ENCODE results near the gene TMEM52.

DNA sequence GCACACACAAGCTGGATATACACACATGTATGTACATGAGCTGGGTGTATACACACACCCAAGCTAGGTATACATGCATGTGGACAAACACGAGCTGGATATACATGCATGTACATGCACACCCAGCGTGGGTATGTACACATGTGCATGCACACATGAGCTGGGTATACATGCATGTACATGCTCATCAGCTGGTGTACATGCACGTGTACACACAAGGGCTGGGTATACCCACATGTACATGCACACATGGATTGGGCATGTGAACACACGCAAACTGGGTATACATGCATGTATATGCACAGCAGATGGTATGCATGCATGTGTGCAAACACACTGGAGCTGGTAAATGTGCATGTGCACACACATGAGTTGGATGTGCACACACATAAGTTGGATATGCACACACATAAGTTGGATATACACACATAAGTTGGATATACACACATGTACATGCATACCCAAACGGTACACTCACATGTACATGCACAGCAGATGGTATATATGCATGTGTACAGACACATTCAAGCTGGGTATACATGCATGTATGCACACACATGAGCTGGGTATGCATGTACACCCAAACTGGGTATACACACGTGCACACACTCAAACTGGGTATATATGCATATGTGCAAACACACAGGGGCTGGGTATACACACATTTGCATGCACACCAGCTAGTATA lies 20.7 kb downstream of the TMEM52 start:
- TF ChIP-seq, protein P1, sequence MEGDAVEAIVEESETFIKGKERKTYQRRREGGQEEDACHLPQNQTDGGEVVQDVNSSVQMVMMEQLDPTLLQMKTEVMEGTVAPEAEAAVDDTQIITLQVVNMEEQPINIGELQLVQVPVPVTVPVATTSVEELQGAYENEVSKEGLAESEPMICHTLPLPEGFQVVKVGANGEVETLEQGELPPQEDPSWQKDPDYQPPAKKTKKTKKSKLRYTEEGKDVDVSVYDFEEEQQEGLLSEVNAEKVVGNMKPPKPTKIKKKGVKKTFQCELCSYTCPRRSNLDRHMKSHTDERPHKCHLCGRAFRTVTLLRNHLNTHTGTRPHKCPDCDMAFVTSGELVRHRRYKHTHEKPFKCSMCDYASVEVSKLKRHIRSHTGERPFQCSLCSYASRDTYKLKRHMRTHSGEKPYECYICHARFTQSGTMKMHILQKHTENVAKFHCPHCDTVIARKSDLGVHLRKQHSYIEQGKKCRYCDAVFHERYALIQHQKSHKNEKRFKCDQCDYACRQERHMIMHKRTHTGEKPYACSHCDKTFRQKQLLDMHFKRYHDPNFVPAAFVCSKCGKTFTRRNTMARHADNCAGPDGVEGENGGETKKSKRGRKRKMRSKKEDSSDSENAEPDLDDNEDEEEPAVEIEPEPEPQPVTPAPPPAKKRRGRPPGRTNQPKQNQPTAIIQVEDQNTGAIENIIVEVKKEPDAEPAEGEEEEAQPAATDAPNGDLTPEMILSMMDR (conservative IDR thresholded peaks at IDR 0.05; ENCODE audit: low read depth, low read length) = no peak
- no peak for TF ChIP-seq EZH2 (IDR thresholded peaks at IDR 0.05; ENCODE audit: borderline replicate concordance, low read depth, low read length, poor library complexity, severe bottlenecking)

Data from A673 (cell line).